Transverse colon (tissue), 4 donors: ENCODE measurements around the gene KRT2. TPM values are rescaled to one million over a fixed set of nuclear protein-coding genes. Genes with fewer than 3 reads are reported as not detected.

ENCODE experiments used
- DNase-seq: peaks from one replicate; pipeline ENCODE4 v3.0.0-alpha.2; 2019
- H3K27ac ChIP-seq, 4 donors: fragments of 200-600 bp; sonication (generic); 2 replicates each; pipeline ENCODE4 v1.5.1; 2016 to 2018; ENCODE audit warnings: inconsistent platforms in 4 of 4
- H3K27me3 ChIP-seq: fragments of 200-600 bp; sonication (generic); 2 replicates; pipeline ENCODE4 v1.5.1; 2017; ENCODE audit warnings: inconsistent platforms
- H3K36me3 ChIP-seq, 4 donors: fragments of 200-600 bp; sonication (generic); 2 replicates each; pipeline ENCODE4 v1.5.1; 2017 to 2019; ENCODE audit warnings: inconsistent platforms in 4 of 4
- H3K4me1 ChIP-seq, 4 donors: fragments of 200-600 bp; sonication (generic); 2 replicates each; pipeline ENCODE4 v1.5.1; 2017 to 2020; ENCODE audit warnings: inconsistent platforms in 4 of 4
- H3K4me3 ChIP-seq, 4 donors: fragments of 200-600 bp; sonication (generic); 1 replicate in 1 of 4; 2 replicates in 3 of 4; pipeline versions ENCODE4 v1.5.1 to v1.6.1; 2017 to 2019; ENCODE audit warnings: inconsistent platforms in 4 of 4
- H3K9me3 ChIP-seq, 2 donors: fragments of 200-600 bp; sonication (generic); 2 replicates each; pipeline ENCODE4 v1.5.1; 2017 to 2019; ENCODE audit warnings: inconsistent platforms in 2 of 2
- CTCF ChIP-seq, 5 experiments: fragments of 200-600 bp in 3 of 5; fragments of 450-650 bp in 2 of 5; sonication (generic) in 3 of 5; IDR thresholded peaks; 1 replicate in 2 of 5; 2 replicates in 3 of 5; pipeline ENCODE4 v1.5.1; 2016 to 2017; ENCODE audit warnings: antibody characterized with exemption in 5 of 5, inconsistent platforms in 3 of 5, mild to moderate bottlenecking in 2 of 5, moderate library complexity in 1 of 5
- EP300 ChIP-seq: sonication (generic); formaldehyde crosslinking; IDR thresholded peaks from one replicate; pipeline ENCODE4 v1.6.1; 2017; ENCODE audit warnings: antibody characterized with exemption, low read depth
- POLR2A ChIP-seq: fragments of 450-650 bp; IDR thresholded peaks from one replicate; pipeline ENCODE4 v1.6.1; 2016; ENCODE audit warnings: antibody characterized with exemption, mild to moderate bottlenecking, moderate library complexity
- POLR2AphosphoS5 ChIP-seq, 3 donors: sonication (generic); formaldehyde crosslinking; IDR thresholded peaks; one replicate each; pipeline ENCODE4 v1.6.1; 2016; ENCODE audit warnings: antibody characterized with exemption in 3 of 3
- WGBS, 2 donors: methylation state at CpG; one replicate each; pipeline ENCODE4 v1.1.5; 2018; ENCODE audit warnings: low coverage in 1 of 2; 5-methylcytosine and 5-hydroxymethylcytosine counted together
- in situ Hi-C, 4 donors: fragments of 200-750 bp; cut with MboI; loops; one replicate each; pipeline versions ENCODE4 v1.15.0 to v1.15.1; 2017; ENCODE audit warnings: low sequenced_read_pairs in 3 of 4, low pct_ligation_motif_present in 1 of 4, low pct_unique_long_range_greater_than_20kb in 1 of 4
- intact Hi-C: fragments of 100-400 bp; cut with DNase I; formaldehyde crosslinking; loops from one replicate; pipeline ENCODE4 v1.15.1; 2023; ENCODE audit warnings: low total_unique reads
- total RNA-seq, 4 donors: library from RNA; depleted of rRNA; stranded (reverse); fragments of >200 nt; gene quantifications; one replicate each; pipeline ENCODE4 v1.1.0, GENCODE V29; 2016

KRT2 gene
- total RNA-seq, 4 donors from 2014 or later: not detected

GRCh38 chr12:52608826-52609630 lies 43.0 kb downstream of the KRT2 start:
- intact Hi-C loops (no loop called here), in situ Hi-C loops (no loop called here)
- TF ChIP-seq POLR2AphosphoS5 (IDR thresholded peaks at IDR 0.05) (no peak), CTCF (IDR thresholded peaks at IDR 0.05) (no peak), POLR2A (no peak), EP300 (no peak)
- Histone ChIP-seq H3K36me3 (no peaks in the 10 kb centered on the region), H3K4me3 (no peak overlapping the region), H3K4me1 (no peaks in the 10 kb centered on the region), H3K9me3 (no peaks in the 10 kb centered on the region), H3K27me3 (peaks cover 27% of the 10 kb centered on the region), H3K27ac (no peak overlapping the region)
- DNase-seq: no peak
- WGBS, 2 donors: 50 to 83% methylated on average over 2 to 8 of the region's 8 CpGs

- no peak for DNase-seq
- 77% methylated on average over 6 of the region's 6 CpGs; no CpG with 5 or more reads in 1 of the 2 donors for WGBS, 2 donors
- peaks cover 34% of the 10 kb centered on the region for H3K27me3 ChIP-seq
- intact Hi-C loops (no loop called here), in situ Hi-C loops (no loop called here)
- H3K36me3 ChIP-seq: no peaks in the 10 kb centered on the region
- H3K4me1 ChIP-seq: no peaks in the 10 kb centered on the region
- H3K9me3 ChIP-seq: no peaks in the 10 kb centered on the region
- H3K27ac ChIP-seq: no peak overlapping the region
- H3K4me3 ChIP-seq: no peak overlapping the region
- no peak for TF ChIP-seq CTCF (IDR thresholded peaks at IDR 0.05)
- TF ChIP-seq EP300: no peak
- TF ChIP-seq POLR2A: no peak
- no peak for TF ChIP-seq POLR2AphosphoS5 (IDR thresholded peaks at IDR 0.05)
These were observed 43.9 kb downstream of the KRT2 start for GRCh38 chr12:52608161-52608560.

GRCh38 chr12:52607314-52607713 lies 44.7 kb downstream of the KRT2 start:
- Histone ChIP-seq H3K4me3 (no peak overlapping the region), H3K4me1 (no peaks in the 10 kb centered on the region), H3K36me3 (no peaks in the 10 kb centered on the region), H3K9me3 (no peaks in the 10 kb centered on the region), H3K27me3 (peaks cover 36% of the 10 kb centered on the region), H3K27ac (no peak overlapping the region)
- intact Hi-C loops (no loop called here), in situ Hi-C loops (no loop called here)
- DNase-seq: no peak
- 40% methylated on average over 1 of the region's 1 CpG; no CpG with 5 or more reads in 1 of the 2 donors for WGBS, 2 donors
- no peak for TF ChIP-seq POLR2A
- TF ChIP-seq EP300: no peak
- TF ChIP-seq POLR2AphosphoS5 (IDR thresholded peaks at IDR 0.05): no peak
- no peak for TF ChIP-seq CTCF (IDR thresholded peaks at IDR 0.05)

- WGBS, 2 donors: 60 to 78% methylated on average over 1 to 7 of the region's 7 CpGs
- Histone ChIP-seq H3K27me3 (peaks cover 41% of the 10 kb centered on the region), H3K9me3 (no peaks in the 10 kb centered on the region), H3K4me1 (no peaks in the 10 kb centered on the region), H3K27ac (no peak overlapping the region), H3K4me3 (no peak overlapping the region), H3K36me3 (no peaks in the 10 kb centered on the region)
- no peak for DNase-seq
- in situ Hi-C loops (no loop called here), intact Hi-C loops (no loop called here)
- TF ChIP-seq EP300 (no peak), POLR2AphosphoS5 (IDR thresholded peaks at IDR 0.05) (no peak), CTCF (IDR thresholded peaks at IDR 0.05) (no peak), POLR2A (no peak)
These were observed 45.3 kb downstream of the KRT2 start for GRCh38 chr12:52606581-52607218.
